HG03460 (cell line): Measurements from ENCODE around the gene SEC23IP.
"Not testable (repeated sequence)": the region's sequence is repeated elsewhere in the genome, so short reads cannot be mapped to it uniquely, and the experiment has no call there.

ENCODE experiments used
- ATAC-seq: cut with Tn5 transposase; IDR thresholded peaks from one replicate; pipeline ENCODE4 v1.9.1; 2021; ENCODE audit not compliant: unreplicated experiment

Gene SEC23IP

DNA sequence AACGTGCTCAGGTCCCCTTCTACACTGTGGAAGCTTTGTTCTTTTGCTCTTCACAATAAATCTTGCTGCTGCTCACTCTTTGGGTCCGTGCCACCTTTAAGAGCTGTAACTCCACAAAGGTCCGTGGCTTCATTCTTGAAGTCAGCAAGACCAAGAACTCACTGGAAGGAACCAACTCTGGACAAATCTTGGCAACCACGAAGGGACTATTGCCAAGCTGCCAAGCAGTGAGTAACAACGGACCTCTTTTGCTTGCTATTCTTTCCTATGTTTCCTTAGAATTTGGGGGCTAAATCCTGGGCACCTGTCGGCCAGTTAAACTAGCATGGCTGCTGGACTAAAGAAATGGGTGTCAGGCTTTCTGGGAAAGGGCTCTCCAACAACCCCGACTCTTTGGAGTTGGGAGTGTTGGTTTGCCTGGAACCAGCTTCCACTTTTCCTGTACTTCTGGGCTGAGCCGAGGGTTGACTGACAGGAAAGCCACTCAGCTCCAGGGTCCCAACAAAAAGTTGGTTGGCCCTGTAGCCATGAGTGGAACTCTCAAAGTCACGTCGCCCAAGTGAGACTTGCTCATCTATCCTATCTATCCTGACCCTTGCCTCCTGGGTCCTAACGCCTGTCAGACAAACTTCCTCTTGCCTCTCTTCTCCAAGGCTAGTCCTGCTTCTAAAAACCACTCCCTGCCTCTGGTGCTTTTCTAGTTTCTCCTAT lies 8.5 kb upstream of the SEC23IP start:
- ATAC-seq: not testable (repeated sequence)

DNA sequence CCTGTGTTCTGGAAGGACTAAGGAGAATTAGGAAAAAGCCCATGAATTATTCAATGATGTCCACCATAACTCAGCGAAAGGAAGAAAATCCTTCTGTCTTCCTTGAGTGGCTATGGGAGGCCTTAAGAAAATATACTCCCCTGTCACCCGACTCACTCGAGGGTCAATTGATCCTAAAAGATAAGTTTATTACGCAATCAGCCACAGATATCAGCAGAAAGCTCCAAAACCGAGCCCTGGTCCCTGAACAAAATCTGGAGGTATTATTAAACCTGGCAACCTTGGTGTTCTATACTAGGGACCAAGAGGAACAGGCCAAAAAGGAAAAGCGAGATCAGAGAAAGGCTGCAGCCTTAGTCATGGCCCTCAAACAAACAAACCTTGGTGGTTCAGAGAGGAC lies 6.5 kb upstream of the SEC23IP start:
- not testable (repeated sequence) for ATAC-seq

DNA sequence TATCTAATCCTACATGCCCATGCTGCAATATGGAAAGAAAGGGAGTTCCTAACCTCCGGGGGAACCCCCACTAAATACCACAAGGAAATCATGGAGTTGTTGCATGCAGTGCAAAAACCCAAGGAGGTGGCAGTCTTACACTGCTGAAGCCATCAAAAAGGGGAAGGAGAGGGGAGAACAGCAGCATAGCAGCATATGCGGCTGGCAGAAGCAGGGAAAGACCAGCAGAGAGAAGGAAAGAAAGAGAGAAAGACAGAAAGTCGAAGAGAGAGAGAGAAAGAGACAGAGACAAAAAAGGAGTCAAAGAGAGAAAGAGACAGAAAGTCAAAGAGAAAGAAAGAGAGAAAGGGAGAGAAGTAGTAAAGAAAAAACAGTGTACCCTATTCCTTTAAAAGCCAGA lies 3.8 kb upstream of the SEC23IP start:
- ATAC-seq: not testable (repeated sequence)

DNA sequence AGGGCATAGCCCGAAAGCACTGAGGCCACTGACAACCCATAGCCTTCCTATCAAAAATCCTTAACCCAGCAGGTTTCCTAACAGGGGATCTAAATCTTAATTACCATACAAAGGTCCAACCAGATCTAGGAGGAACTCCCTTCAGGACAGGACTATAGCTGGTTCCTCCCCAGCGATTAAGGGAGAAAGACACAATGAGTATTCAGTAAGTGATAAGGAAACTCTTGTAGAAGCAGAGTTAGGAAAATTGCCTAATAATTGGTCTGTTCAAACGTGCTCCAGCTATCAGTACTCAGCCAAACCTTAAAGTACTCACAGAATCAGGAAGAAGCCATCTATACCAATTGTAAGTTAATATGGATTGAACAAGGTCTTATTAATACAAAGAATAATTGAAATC lies 3.3 kb upstream of the SEC23IP start:
- not testable (repeated sequence) for ATAC-seq

DNA sequence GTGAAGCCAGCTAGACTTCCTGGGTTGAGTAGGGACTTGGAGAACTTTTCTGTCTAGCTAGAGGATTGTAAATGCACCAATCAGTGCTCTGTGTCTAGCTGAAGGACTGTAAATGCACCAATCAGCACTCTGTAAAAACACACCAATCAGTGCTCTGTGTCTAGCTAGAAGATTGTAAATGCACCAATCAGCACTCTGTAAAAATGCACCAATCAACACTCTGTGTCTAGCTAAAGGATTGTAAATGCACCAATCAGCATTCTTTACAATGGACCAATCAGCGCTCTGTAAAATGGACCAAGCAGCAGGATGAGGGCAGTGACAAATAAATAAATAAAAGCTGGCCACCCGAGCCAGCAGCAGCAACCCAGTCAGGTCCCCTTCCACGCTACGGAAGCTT lies 2.2 kb upstream of the SEC23IP start:
- ATAC-seq: not testable (repeated sequence)

DNA sequence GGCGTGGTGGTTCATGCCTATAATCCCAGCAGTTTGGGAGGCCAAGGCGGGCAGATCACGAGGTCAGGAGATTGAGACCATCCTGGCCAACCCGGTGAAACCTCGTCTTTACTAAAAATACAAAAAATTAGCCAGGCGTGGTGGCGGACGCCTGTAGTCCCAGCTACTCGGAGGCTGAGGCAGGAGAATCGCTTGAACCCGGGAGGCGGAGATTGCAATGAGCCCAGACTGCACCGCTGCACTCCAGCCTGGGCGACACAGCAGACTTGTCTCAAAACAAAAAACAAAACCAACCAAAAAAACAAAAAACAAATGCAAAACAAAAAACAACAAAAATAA lies 712 bp upstream of the SEC23IP start:
- not testable (repeated sequence) for ATAC-seq

DNA sequence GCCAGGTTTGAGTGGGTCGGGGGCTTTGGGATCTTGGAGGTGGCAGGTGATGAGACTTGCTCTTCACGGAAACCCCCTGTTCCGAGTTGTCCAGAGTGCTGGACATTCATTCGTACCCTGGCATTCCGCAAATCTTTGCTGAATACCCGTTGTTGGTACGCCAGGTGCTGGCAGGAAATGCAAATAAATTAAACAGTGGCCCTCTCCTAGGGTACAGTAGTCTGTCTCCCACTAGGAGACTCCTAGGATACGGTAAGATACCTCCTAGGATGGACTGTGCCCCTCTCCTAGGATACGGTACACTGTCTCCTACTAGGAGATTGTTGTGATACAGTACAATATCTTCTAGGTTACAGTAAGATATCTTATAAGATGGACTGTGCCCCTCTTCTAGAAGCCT lies 544 bp downstream of the SEC23IP start:
- ATAC-seq: peak; percentile 1

DNA sequence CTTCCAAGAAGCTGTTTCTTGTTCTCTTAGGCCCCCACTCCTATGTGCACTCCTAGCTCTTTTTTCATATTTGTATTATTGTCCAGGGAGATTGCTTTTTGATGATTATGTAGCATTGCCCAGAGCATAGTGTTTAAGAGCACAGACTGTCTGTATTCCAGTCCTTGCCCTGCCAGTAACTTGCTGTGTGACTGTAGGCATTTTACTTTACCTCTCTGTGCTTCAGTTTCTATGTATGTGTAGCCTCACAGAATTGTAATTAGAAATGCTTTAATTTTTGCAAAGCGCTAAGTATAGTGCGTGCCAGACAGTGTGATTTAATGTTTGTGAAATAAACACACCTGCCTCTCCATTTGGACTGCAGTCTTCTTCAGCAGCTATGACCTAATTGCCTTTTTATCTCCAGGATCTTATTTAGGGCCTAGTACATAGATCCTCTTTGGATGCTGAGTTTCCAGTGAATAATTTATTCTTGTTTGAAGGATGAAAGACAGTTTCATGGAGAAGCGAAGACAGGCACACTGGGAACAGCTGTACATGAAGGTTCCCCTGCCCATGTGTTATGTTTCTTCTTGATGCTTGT lies 1.4 kb downstream of the SEC23IP start:
- no peak for ATAC-seq

DNA sequence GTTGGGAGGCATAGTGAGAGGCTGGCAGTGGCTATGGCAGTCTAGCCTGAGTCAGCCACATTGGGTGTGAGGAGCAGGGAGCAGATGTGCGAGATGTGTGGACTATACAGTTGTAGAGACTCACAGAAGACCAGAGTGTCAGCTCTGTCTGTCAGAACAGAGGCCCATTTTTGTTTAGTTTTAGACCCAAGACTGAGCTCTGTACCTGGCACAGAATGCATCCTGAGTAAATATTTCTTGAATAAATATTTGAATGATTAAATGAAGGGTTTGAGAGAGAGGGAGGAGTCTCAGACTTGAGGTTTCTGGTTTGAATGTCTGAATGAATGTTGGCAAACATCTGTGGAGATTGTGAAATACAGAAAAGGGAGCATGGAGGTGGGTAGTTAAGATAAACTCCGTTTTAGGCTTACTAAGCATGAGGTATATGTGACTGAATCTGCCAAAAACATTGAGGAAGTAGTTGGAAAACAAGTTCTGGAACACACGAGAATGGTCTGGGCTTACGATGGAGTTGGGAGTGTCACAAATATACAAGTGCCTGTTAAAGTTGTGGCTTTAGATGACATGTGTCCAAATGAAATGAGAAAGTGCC lies 3.6 kb downstream of the SEC23IP start:
- no peak for ATAC-seq

DNA sequence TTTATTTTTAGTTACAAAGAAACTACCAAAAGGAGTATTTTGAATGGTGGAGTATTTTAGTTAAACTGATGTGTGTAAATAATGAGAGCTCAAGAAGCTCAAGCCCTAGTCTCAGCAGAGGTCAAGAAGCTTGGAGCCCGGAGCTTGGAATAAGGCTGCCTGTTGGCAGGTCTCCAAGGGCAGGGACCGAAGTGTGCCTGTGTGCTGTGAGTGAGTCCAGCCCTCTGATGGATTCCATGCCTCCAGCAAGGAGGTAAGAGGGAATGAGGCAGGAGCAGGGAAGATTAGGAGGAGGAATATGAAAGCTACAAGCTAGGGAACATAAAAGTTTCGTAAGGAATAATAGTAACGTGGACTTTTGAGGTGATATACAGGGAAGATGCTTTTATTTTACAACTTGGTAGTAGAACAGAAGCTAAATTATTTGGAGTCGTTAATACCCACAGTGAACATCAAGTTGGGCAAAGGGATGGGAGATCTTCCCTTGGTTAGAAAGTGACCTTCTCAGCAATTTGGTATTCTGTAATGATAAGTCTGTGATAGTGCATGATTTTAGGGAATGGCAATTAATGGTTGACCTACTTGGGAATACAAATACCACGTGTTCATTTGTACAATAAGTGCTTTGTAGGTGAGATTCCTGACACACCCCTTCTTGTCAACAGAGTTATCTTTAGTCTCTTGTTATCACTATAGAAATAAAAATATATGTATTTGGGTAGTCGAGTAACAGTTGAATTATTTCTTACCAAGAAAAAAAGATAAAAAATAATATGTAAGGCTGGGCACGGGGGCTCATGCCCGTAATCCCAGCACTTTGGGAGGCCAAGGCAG lies 4.6 kb downstream of the SEC23IP start:
- ATAC-seq: no peak

DNA sequence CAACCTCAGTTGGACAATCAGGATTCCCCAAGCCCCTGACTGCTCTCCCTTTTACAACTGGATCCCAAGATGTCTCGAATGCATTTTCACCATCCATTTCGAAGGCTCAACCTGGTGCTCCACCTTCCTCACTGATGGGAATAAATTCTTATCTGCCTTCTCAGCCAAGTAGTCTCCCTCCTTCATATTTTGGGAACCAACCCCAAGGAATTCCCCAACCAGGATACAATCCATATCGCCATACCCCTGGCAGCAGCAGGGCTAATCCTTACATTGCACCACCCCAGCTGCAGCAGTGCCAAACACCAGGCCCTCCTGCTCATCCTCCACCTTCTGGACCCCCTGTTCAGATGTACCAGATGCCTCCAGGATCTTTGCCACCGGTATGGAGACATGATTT lies 6.0 kb downstream of the SEC23IP start:
- ATAC-seq: no peak

DNA sequence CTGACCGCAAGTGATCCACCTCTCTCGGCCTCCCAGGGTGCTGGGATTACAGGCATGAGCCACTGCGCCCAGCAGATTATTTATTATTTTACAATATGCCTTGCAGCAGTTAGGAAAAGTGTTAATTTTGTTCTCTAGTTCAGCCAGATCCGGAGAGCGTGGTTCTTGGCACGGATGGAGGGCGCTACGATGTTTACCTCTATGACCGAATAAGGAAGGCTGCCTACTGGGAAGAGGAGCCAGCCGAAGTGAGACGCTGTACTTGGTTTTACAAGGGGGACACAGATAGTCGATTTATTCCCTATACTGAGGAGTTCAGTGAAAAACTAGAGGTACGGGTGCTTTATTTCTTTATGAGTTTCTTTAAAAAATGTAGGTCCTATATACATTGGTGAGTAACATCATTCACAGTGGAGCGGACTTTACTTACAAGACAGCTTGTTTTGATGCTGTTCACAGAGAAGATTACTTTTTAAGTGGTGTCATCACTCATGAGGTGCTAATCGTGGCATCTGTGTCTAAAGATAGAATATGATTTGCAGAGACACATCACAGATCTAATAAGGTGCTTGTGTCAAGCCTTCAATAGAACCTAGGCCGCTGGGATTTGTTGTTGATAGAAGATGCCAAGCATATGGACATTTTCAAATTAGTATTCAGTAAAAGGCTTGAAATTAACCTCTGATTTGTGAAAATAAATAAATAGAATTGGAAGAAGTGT lies 11.6 kb downstream of the SEC23IP start:
- no peak for ATAC-seq

DNA sequence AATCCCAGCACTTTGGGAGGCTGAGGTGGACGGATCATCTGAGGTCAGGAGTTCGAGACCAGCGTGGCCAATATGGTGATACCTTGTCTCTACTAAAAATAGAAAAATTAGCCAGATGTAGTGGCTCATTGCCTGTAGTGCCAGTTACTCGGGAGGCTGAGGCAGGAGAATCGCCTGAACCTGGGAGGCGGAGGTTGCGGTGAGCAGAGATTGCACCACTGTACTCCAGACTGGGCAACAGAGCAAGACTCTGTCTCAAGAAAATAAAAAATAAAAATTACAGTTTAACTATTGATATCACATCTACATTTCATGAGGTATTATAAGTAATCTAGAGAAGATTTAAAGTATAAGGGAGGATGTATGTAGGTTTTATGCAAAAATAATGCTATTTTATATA lies 15.2 kb downstream of the SEC23IP start:
- ATAC-seq: not testable (repeated sequence)

DNA sequence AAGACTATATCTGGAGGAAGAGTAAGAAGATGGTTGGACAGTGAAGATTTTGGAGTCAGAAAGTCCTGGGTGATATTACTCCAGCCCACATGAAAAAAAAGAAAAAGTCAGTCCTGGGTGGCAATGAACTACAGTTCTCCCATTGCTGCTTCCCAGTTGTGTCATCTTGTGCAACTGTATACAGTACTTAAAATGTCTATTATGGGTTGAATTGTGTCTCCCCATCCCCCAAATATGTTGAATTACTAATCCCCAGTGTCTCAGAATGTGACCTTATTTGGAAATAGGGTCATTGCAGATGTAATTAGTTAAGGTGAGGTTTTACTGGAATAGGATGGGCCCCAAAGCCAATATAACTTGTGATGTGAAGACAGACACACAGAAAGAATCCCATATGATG lies 15.6 kb downstream of the SEC23IP start:
- ATAC-seq: no peak

DNA sequence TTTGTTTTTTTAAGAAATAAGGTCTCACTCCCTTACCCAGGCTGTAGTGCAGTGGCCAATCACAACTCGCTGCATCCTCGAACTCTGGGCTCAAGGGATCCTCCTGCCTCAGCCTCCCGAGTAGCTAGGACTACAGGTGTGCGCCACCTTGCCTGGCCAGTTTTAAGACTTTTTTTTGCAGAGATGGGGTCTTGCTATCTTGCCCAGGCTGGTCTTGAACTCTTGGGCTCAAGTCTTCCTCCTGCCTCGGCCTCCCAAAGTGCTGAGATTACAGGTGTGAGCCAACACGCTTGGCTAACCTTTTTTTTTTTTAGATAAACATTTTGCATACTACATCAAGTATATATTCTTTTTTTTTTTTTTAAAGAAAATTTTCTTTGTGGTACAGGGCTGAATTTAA lies 18.2 kb downstream of the SEC23IP start:
- no peak for ATAC-seq

DNA sequence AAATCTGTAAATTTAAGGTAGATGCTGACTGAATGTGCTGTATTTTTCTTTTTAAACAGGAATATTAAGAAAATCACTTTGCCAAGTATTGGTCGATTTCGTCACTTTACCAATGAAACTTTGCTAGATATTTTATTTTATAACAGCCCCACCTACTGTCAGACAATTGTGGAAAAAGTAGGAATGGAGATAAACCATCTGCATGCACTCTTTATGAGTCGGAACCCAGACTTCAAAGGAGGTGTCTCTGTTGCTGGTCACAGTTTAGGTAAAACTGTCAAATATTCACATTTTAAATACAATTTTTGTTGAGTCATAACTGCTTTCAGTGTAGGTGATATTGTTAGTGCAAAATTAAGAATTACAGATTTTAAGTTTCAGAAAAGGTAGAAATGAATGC lies 25.2 kb downstream of the SEC23IP start:
- ATAC-seq: no peak

DNA sequence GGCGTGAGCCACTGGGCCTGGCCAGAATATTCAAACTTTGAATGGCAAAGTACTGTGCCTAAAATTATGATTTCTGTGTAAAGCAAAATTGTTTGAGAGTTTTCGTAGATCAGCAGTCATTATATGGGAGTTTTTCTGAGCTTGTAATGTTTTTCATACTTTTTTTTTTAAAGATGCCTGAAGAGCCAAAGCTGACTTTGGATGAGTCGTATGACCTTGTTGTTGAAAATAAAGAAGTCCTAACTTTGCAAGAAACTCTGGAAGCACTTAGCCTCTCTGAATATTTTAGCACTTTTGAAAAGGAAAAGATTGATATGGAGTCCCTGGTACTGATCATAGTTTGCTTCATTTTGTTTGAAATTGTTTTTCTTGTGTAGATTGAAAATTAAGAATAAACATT lies 26.7 kb downstream of the SEC23IP start:
- no peak for ATAC-seq

DNA sequence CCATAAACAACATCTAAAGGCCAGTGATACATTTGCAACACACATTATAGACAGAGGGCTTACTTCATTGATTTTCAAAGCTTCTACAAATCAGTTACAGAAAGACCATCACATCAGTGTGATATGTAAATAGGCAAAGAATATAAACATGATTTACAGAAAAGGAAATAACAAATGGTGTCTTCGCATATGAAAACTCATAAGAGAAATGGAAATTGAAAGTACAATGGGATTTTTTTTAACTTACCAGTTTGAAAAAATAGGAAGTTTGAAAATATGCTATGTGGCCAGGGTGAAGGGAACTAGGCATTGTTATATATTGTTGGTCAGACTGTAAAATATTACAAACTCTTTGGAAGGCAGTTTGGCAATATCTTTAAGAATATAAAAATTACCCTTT lies 27.3 kb downstream of the SEC23IP start:
- peak; percentile 55 for ATAC-seq

DNA sequence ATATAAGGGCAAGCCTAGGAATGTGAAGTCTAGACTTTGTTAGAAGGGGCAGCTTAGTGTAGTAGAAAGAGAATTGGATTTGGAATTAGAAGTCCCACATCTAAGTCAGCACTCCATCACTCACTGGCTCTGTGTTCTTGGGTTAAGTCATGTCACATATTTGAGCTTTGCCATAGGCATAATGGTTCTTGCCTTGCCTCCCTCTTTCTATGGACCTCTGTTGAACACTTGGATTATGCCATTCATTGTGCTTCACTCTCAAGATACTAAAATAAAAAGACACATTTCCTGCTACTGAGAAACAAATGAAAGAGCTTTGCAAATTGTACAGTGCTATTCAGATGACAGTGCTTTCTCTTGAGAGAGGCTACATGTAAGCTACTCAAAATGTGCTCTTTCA lies 35.9 kb downstream of the SEC23IP start:
- ATAC-seq: no peak

DNA sequence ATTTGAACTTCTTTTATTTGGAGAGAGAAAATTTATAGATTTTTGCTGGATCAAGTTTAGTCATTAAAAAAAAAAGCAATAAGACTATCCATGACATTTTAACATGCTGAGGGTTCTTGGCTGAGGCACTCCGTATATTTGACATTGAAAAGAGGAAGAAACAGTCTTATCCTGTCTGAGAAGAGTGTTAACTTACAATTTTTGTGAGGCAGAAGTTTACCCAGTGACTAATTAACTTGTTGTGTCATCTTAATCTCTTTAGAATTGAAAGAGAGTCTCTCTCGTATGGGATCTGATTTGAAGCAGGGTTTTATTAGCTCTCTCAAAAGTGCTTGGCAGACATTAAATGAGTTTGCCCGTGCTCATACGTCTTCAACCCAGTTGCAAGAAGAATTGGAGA lies 39.3 kb downstream of the SEC23IP start:
- no peak for ATAC-seq

DNA sequence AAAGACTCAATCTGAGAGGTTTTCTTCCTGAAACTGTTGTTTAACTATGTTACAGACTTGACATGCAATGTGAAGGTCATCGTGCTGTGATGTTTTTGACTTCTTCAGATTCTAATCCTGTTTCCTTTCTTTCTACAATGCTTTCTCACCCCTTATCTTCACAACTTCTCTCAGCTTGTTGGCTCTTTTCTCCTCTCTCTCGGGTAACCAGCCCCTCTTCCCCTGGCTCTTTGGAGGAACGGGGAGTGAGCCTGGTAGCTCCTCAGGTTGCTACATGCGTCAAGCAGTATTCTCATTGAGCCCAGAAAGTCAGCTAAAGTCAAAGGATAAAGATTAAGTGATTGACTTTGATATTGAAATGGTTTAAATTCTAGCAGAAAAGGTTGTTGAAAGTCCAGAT lies 40.1 kb downstream of the SEC23IP start:
- ATAC-seq: no peak
